Tibial nerve (tissue), 4 donors: ENCODE measurements around the gene OR4F16.
"Not testable (repeated sequence)": the region's sequence is repeated elsewhere in the genome, so short reads cannot be mapped to it uniquely, and the experiment has no call there.

Experiments
- EP300 ChIP-seq, 2 donors: sonication (generic); formaldehyde crosslinking; IDR thresholded peaks; one replicate each; pipeline ENCODE4 v1.6.1; 2017; ENCODE audit warnings: antibody characterized with exemption in 2 of 2, mild to moderate bottlenecking in 1 of 2
- POLR2A ChIP-seq, 2 donors: fragments of 450-650 bp; IDR thresholded peaks; one replicate each; pipeline ENCODE4 v1.6.1; 2017; ENCODE audit warnings: antibody characterized with exemption in 2 of 2, mild to moderate bottlenecking in 2 of 2, moderate library complexity in 2 of 2
- TF ChIP-seq, protein P1 (sequence below), 5 experiments: fragments of 200-600 bp in 3 of 5; fragments of 450-650 bp in 2 of 5; sonication (generic) in 3 of 5; IDR thresholded peaks; one replicate each; pipeline ENCODE4 v1.5.1; 2016 to 2019; ENCODE audit warnings: antibody characterized with exemption in 5 of 5, mild to moderate bottlenecking in 3 of 5, moderate library complexity in 2 of 5

- TF ChIP-seq, protein P1, sequence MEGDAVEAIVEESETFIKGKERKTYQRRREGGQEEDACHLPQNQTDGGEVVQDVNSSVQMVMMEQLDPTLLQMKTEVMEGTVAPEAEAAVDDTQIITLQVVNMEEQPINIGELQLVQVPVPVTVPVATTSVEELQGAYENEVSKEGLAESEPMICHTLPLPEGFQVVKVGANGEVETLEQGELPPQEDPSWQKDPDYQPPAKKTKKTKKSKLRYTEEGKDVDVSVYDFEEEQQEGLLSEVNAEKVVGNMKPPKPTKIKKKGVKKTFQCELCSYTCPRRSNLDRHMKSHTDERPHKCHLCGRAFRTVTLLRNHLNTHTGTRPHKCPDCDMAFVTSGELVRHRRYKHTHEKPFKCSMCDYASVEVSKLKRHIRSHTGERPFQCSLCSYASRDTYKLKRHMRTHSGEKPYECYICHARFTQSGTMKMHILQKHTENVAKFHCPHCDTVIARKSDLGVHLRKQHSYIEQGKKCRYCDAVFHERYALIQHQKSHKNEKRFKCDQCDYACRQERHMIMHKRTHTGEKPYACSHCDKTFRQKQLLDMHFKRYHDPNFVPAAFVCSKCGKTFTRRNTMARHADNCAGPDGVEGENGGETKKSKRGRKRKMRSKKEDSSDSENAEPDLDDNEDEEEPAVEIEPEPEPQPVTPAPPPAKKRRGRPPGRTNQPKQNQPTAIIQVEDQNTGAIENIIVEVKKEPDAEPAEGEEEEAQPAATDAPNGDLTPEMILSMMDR (IDR thresholded peaks at IDR 0.05): not testable (repeated sequence)
- TF ChIP-seq EP300, POLR2A (IDR thresholded peaks at IDR 0.05): not testable (repeated sequence)
Observed at GRCh38 chr1:686554-686953, at the start of gene OR4F16.
